NCI-H2196 (cell line): ENCODE data around the gene PMS2.
"Not testable (repeated sequence)": the region's sequence is repeated elsewhere in the genome, so short reads cannot be mapped to it uniquely, and the experiment has no call there.

Experiments used
- DNase-seq: peaks from one replicate; lab custom pipeline; 2025; ENCODE audit not compliant: unreplicated experiment; lab: John Stamatoyannopoulos, UW

Gene PMS2, protein sequence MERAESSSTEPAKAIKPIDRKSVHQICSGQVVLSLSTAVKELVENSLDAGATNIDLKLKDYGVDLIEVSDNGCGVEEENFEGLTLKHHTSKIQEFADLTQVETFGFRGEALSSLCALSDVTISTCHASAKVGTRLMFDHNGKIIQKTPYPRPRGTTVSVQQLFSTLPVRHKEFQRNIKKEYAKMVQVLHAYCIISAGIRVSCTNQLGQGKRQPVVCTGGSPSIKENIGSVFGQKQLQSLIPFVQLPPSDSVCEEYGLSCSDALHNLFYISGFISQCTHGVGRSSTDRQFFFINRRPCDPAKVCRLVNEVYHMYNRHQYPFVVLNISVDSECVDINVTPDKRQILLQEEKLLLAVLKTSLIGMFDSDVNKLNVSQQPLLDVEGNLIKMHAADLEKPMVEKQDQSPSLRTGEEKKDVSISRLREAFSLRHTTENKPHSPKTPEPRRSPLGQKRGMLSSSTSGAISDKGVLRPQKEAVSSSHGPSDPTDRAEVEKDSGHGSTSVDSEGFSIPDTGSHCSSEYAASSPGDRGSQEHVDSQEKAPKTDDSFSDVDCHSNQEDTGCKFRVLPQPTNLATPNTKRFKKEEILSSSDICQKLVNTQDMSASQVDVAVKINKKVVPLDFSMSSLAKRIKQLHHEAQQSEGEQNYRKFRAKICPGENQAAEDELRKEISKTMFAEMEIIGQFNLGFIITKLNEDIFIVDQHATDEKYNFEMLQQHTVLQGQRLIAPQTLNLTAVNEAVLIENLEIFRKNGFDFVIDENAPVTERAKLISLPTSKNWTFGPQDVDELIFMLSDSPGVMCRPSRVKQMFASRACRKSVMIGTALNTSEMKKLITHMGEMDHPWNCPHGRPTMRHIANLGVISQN

DNA sequence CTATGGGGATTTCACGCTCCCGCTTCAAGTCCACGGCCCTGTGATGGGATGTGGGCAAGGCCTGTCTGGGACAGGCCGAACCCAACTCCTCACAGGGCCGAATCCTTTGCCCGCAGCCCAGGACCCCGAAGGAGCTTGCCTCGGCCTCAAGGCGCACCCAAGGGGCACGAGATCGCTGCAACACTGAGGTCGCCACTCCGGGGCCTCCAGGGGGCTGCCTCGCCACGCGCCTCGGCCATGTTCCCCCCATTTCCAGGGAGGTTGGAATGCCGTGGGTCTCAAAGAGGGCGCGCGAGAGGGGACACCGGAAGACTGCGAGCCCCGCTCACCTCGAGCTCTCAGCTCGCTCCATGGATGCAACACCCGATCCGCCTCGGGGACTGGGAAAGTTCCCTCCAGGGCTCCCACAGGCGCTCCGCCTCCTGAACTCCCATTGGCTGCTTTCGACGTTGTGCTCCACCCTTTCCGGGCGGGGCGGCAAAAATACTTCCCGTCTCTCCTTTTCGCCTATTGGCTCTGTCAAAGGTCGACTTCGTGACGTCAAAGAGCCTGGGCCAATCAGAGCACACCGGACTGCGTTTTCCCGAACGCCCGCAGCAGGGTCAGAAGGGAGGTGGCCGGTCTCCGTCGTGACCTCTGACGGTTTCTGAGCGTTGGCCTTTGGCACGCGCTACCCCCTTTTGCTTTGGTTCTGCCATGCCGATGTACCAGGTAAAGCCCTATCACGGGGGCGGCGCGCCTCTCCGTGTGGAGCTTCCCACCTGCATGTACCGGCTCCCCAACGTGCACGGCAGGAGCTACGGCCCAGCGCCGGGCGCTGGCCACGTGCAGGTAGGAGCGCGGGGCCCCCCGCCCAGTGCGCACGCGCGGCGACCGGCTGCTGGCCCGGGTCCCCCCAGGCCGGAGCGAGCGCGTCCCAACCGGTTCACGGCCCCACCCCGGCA, at the start of gene PMS2, which contains the start of gene AIMP2:
TSS of gene PMS2 (minus strand) at position 382 of the 944 bp plus-strand sequence. CDS start at position 352, 30 bp downstream.
TSS of gene AIMP2 (plus strand) at position 605 of the 944 bp plus-strand sequence. CDS start at position 697, 92 bp downstream.
- DNase-seq: peak; percentile 99

DNA sequence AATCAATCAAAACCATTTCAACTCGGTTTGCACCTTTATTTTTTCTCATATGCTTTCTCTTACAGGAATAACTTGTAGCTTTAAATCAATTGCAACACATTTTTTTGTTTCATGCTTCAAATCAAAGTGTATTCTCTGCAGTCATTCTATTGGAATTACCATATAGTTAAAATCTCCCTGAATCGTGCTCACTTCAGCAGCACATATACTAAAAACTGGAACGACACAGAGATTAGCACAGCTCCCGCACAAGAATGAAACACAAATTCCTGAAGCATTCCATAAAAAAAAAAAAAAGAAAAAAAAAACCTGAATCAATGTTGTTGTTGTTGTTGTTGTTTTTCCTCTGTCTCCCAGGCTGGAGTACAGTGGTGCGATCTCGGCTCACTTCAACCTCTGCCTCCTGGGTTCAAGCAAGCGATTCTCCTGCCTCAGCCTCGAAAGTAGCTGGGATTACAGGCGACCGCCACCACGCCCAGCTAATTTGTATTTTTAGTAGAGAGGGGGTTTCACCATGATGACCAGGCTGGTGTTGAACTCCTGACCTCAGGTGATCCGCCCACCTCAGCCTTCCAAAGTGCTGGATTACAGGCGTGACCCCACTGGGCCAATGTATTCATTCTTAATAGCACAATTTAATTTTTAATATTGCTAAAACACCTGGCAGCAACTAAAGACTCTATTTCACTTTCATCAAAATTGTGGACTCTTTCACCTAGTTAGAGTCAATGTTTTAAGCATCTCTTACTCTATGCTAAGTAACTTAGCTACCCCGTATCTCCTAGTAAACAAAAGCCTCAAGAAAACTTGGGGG, 48.7 kb upstream of the PMS2 start:
- no peak for DNase-seq

GRCh38 chr7:6056616-6057015, 47.8 kb upstream of the PMS2 start:
- DNase-seq: no peak

GRCh38 chr7:6051185-6051584, 42.3 kb upstream of the PMS2 start:
- not testable (repeated sequence) for DNase-seq

- DNase-seq: no peak
These were observed 40.9 kb upstream of the PMS2 start for GRCh38 chr7:6049780-6050179.

GRCh38 chr7:6035686-6036085, 26.8 kb upstream of the PMS2 start:
- DNase-seq: no peak

GRCh38 chr7:6035165-6035564, 26.3 kb upstream of the PMS2 start:
- DNase-seq: no peak

DNA sequence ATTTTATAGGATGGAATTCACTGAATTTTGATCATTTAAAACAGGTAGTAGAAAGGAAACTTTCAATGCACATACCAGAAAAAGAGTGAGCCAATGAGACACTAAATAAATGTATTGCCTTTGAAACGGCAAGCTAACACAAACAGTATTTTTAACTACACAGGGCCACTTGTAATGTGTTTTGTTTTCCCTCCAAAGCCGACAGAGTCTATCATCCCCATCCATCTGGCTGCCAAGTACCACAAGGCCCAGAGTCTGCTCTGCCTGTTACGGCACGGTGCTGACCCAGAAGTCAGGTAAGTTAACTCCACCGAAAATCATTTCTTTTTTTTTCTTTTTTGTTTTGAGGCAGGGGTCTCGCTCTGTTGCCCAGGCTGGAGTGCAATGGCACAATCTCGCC, 23.8 kb upstream of the PMS2 start:
- no peak for DNase-seq

GRCh38 chr7:6032167-6032566, 23.3 kb upstream of the PMS2 start:
- DNase-seq: no peak

DNA sequence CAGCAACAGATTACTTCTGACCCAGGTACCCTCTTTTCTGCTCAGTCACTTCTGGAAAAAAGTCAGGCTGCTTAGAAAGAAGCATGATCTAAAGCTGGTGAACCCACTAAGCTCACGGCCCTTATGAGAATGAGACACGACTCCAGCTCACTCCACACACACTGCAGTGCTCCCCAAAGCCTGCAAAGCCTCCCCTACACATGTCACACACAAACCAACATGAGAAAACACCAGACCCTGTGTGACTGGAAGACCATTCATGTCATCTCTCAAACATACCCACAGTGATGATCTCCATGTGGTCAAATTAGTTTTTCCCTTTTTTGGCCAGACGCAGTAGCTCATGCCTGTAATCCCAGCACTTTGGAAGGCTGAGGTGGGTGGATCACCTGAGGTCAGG, 22.7 kb upstream of the PMS2 start:
- no peak for DNase-seq

- DNase-seq: no peak
These were observed 22.1 kb upstream of the PMS2 start, which contains the start of gene ANKRD61 for GRCh38 chr7:6030988-6031387. ANKRD61 (plus strand) TSS chr7:6031376; CDS start chr7:6031376, 0 bp downstream.

- DNase-seq: no peak
These were observed 19.7 kb upstream of the PMS2 start for GRCh38 chr7:6028563-6028962.

GRCh38 chr7:6027806-6028365, 19.0 kb upstream of the PMS2 start:
- no peak for DNase-seq

- DNase-seq: no peak
These were observed 18.0 kb upstream of the PMS2 start for GRCh38 chr7:6026820-6027311.

DNA sequence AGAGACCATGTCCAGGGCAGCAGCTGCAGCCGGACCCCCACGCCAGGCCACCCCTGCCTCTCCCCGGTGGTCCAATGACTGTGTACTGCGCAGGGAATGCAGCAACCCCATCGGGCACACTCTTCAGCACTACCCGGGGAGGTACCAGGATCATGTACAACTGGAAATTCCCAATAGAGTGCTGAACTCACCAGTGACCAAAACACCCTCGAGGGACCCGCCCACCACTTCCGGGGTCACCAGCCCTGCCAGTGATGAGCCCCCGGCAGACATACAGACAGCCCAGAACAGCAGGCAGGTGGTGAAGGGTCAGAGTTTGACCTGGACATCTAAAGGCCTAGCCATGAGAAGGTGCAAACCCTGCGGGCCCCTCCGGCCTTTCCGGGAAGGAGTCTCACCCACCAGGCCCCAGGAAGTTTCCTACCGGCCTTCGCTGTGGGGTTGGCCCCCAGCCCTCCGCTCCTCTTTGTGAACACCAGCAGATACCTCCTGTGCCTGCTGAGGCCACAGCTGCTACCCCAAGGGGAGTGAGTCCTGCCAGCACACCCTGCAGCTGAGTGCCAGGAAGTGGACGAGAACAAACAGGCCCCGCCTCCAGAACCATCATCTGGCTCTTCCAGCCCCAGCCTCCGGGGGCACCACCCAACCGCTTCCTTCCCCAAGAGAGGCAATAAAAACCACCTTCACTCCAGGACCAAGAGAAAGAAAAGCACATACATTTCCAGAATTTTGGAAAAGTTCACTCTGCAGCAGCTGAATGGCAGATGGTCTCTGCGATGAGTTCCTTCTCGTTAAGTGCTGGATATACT, 17.4 kb upstream of the PMS2 start:
- DNase-seq: peak; percentile 82

- no peak for DNase-seq
These were observed 15.2 kb upstream of the PMS2 start for GRCh38 chr7:6023974-6024435.

DNA sequence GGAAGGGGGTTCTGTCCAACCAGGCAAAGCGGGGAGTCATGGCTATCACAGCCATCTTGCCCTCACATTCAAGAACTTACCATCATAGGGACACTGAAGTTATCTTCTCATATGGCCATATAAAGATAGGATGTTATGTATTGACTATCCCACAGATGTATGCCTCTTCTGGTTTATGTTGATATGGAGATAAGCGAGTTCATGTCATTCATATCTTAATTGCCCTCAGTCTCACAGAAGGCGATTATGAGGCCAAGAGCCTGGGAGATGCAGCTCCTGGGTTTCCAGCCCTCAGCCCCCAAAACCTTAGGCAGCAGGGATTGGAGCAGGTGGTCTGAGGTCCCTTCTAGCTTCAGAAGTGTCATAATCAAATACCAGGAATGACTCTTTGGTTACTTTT, 13.9 kb upstream of the PMS2 start:
- DNase-seq: no peak
